Adrenal gland (tissue), 5 donors: ENCODE measurements around the gene TIA1.

ENCODE experiments used
- CTCF ChIP-seq, 6 experiments: fragments of 450-650 bp in 4 of 6; fragments of 200-600 bp in 2 of 6; sonication (generic) in 1 of 6; IDR thresholded peaks; 1 replicate in 5 of 6; 2 replicates in 1 of 6; pipeline versions ENCODE4 v1.5.1 to v1.8.0; 2016 to 2021; ENCODE audit warnings: antibody characterized with exemption in 6 of 6, mild to moderate bottlenecking in 2 of 6, moderate library complexity in 1 of 6
- POLR2A ChIP-seq, 2 donors: fragments of 450-650 bp; IDR thresholded peaks; one replicate each; pipeline ENCODE4 v1.6.1; 2017; ENCODE audit warnings: antibody characterized with exemption in 2 of 2, mild to moderate bottlenecking in 2 of 2, moderate library complexity in 1 of 2
- donor health status: DM: no; HTN: no; CAD: no.

- TF ChIP-seq CTCF (IDR thresholded peaks at IDR 0.05) (no peak), POLR2A (IDR thresholded peaks at IDR 0.05) (no peak)
Observed at GRCh38 chr2:70214365-70214764, 34.1 kb downstream of the TIA1 start.
